GM12892 (cell line): Measurements from ENCODE around the gene FRY.

Experiments used
- DNase-seq: peaks from one replicate; pipeline ENCODE4 v3.0.0; 2011; ENCODE audit not compliant: insufficient read length
- FAIRE-seq: peaks from 2 replicates; lab custom pipeline; 2011; peaks lifted over from hg19 to GRCh38; lab: Jason Lieb, UNC
- POLR2A ChIP-seq: IDR thresholded peaks from 2 replicates; pipeline ENCODE4 v1.6.1; 2011; ENCODE audit warnings: low read depth, low read length, control low read depth
- POLR2AphosphoS5 ChIP-seq: IDR thresholded peaks from 2 replicates; pipeline ENCODE4 v1.6.1; 2011; ENCODE audit warnings: low read depth, low read length, control low read depth
- TAF1 ChIP-seq: IDR thresholded peaks from 2 replicates; pipeline ENCODE4 v1.6.1; 2011; ENCODE audit warnings: low read depth, mild to moderate bottlenecking, control low read depth, low read length, borderline replicate concordance

FRY gene

DNA sequence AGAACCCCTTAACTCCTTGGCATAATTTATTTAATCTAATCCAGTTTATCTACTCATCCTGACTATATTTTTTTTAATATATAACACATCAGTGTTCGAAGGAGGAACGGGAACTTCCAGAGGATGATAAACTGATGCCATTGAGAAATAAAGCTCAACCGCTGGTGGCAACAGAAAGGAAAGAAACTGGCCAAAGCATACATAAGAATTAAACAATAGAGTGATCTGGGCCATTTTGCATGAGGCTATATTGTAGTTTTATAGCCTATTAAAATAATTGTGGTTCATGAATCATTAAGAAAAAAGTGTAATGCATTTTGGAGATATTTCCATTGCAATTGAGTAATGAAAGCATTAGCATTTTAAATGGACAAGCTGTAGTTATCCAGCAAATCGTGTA, 94.2 kb downstream of the FRY start:
- no peak for TF ChIP-seq POLR2AphosphoS5
- TF ChIP-seq TAF1 = no peak
- no peak for TF ChIP-seq POLR2A
- FAIRE-seq (no peak), DNase-seq (no peak)

DNA sequence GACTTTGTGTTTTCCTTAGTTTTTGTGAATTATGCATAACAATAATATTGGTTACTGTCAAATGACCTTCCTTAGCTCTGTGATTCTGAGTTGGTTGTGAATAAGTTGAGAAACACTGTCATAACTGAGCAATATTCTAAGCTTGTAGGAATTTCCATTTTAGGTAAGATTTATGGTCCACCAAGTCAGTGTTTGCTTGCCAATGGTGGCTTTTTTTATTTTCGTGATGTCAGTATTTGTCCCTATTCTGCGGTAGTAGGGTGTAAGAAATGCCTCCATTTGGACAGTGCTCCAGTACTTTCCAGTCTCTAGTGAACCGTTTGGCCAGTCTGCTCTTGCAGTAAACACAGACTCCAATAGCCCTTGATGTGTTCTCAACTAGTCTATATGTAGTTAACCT, 94.7 kb downstream of the FRY start:
- no peak for DNase-seq
- no peak for TF ChIP-seq POLR2AphosphoS5
- no peak for TF ChIP-seq POLR2A
- no peak for TF ChIP-seq TAF1
- no peak for FAIRE-seq

DNA sequence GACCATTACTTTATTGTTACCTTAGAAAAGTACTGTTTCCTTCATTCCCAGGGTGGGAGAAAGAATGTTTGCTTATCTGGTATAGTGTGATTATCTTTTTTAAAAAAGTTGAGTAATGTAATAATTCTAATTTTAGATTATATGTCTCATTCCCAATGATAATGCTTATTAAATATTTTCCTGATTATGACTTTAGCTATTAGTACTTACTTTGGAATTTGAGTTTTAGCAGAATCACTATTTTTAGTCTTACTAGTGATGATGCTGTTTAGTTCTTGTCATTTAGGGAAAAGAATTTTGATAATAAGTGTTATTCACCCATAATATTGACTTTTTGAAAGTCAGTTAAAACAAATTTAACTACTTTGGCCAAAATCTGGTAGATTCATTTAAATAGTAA, 95.2 kb downstream of the FRY start:
- FAIRE-seq (no peak), DNase-seq (no peak)
- no peak for TF ChIP-seq POLR2A
- no peak for TF ChIP-seq POLR2AphosphoS5
- TF ChIP-seq TAF1 = no peak

DNA sequence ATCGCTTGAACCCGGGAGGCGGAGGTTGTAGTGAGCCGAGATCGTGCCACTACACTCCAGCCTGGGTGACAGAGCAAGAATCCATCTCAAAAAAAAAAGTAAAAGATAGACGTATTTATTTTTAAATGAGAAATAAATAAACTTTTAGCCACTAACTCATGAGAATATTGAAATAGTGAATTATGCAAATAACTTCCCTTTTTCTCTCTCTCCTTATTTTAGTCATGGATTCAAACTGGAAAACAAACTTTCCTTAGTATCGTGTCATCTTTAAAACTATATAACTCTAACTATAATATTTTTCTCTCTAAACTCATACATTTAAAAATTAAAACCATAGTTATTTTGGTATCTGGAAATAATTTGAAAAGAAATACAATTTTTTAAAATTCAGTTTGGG, 96.1 kb downstream of the FRY start:
- DNase-seq (no peak), FAIRE-seq (no peak)

DNA sequence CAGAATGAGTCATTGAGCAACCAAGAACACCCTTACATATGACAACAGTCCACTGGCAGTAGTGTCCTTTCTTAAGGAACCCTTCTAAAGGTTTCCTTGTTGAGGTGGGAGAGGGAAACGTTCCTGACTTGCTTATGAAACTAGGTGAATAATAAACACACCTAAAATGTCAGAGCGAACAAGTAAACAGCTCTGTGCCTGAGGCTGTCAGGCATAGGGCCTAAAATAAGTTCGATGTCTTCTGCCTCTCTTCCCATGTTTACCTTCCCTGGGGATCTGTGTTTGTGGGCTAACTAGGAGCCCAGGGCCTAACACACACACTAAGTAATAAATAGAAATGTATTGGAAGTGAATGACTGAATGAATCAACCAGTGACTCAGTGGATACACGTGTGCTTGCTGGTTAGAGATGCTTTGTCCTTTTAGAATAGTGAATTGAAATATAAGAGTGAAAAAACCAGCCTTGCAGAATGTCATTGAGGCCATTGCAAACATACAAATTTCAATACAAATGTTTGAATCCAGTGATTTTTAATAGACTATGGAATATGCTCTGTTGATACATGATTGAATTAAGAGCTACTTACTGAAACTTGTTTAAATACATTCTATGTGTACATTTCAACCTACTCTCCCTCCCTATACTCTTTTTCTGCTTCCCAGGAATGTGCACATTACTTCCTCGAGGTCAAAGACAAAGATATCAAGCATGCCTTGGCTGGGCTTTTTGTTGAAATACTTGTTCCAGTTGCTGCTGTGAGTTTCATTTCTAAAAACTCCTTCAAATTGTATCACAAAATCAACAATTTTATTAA, 102.9 kb downstream of the FRY start:
- DNase-seq (no peak), FAIRE-seq (no peak)
- TF ChIP-seq TAF1 = no peak
- no peak for TF ChIP-seq POLR2A
- TF ChIP-seq POLR2AphosphoS5 = no peak

More for the DNA sequence above, 96.1 kb downstream of the FRY start:
- TF ChIP-seq TAF1 = no peak
- no peak for TF ChIP-seq POLR2AphosphoS5
- no peak for TF ChIP-seq POLR2A

DNA sequence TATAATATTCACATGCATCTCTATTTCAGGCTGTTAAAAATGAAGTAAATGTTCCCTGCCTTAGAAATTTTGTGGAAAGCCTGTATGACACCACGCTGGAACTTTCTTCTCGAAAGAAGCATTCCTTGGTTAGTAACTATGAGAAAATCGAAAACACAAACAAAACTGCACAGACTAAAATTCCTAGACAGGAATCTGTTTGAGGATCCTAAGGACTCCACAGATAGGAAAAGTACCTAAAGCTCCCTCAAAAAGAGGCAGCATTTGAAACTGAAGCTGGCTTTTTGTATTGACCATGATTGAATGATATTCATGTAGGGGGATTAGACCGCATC, 103.4 kb downstream of the FRY start:
- FAIRE-seq = no peak
- TF ChIP-seq TAF1 (no peak), POLR2AphosphoS5 (no peak), POLR2A (no peak)
- no peak for DNase-seq

DNA sequence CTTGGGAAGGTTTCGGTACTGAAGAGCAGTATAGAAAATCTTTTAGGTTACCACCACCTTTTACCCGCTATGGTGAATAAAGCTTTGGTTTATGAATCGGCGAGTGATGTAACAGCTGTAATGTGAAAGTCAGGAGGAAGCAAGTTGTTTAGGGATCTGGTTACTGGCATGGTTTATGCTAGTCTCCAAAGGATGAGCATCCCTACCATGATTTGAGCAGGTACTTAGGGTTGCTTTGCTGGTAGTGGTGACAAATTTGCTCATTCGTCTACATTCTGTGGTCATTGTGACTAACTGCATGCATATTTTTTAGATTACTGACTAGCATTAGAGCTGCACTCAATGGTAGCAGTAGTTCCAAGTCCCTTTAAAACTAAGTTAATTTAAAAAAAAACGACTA, 104.1 kb downstream of the FRY start:
- FAIRE-seq = no peak
- TF ChIP-seq POLR2AphosphoS5 = no peak
- TF ChIP-seq TAF1 = no peak
- no peak for TF ChIP-seq POLR2A
- DNase-seq = no peak

DNA sequence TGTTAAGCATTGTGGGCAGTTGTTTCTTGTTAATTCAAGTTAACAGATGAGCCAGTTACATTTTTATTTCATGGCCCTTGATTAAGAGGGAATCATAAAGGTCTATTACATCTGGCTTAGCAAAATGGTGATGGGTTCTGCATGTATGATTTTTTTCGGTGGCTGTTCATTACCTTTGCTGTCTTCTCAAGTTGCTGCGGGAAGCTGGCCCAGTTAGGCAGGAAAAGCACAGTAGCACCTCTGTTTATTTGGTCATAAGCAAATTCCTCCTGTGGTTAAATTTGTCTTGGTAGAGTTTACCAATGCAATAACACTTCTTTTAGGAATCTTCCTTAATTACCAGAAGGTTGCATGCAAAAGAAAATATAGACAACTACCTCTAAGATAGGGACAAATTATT, 104.5 kb downstream of the FRY start:
- no peak for FAIRE-seq
- no peak for DNase-seq
- TF ChIP-seq POLR2AphosphoS5 (no peak), POLR2A (no peak), TAF1 (no peak)

DNA sequence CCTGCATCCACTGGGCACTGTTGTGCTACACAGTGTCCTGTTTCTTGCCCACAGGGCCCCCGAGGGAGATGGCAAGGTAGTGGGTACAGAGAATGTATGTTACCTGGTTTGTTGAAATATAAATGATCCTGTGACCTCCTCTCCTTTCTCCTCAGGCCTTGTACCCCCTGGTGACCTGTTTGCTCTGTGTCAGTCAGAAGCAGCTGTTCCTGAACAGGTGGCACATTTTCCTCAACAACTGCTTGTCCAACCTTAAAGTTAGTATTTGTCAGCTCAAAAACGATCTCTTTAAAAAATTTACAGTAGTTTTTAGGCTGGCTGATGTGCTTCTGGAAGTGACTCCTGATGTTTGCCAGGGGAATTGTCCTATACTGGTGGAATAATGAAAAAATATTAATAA, 105.1 kb downstream of the FRY start:
- no peak for FAIRE-seq
- no peak for DNase-seq
- no peak for TF ChIP-seq POLR2AphosphoS5
- no peak for TF ChIP-seq POLR2A

DNA sequence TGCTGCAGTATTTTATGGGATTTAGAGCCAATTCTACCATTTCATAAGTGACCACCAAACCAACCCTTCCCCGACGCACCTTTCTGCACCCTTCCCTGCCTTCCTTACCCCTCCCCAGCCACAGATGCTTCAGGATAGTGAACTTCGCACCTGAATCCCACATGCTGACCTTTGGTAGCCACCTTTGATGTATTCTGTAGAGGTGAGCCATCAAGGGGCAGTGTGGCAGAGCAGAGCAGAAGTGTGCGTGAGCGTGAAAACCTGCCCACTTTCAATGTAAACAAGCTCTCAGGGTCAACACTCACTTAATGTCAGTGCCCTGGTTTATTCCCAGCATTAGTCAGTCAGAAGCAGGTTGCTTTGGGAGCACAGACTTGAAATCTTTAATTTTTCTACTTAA, 107.7 kb downstream of the FRY start:
- DNase-seq = no peak
- TF ChIP-seq POLR2AphosphoS5 = no peak
- TF ChIP-seq TAF1 = no peak
- no peak for TF ChIP-seq POLR2A
- no peak for FAIRE-seq

DNA sequence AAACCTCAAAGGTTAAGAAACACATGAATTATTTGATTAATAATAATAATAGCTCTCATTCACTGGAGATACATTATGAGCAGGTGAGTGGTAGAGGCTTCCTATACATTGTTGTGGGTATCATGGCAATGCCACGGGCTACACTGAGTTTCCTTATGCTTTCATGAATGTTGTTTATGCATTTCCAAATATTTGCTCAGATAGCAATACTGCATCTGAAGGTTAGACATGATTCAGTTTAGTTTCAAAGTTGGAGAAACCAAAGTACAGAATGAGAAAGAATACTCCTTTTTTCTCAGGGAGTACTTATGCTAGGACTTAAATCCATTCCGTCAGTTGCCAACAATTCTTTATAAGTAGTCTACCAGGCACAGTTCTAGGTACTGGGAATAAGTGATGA, 108.5 kb downstream of the FRY start:
- FAIRE-seq = no peak
- TF ChIP-seq POLR2A = no peak
- TF ChIP-seq POLR2AphosphoS5 = no peak
- no peak for TF ChIP-seq TAF1
- DNase-seq = no peak

DNA sequence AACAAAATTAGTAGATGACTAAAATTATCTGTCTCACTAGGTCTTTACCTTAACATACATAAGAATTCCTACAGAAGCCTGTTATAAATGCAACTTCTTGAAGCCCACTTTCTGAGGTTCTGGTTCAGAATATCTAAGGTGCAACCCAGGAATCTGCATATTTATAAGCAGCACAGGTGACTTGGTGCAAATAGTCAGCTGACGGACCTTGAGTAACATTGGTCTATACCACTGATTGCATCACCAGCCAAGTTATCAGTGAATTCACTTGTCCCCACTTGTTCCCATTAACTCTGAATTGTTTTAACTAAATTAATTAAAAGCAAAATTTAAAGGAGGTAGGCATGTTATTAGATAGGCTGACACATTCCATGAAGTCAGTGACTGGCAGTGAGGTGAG, 109.9 kb downstream of the FRY start:
- TF ChIP-seq TAF1 = no peak
- FAIRE-seq = no peak

DNA sequence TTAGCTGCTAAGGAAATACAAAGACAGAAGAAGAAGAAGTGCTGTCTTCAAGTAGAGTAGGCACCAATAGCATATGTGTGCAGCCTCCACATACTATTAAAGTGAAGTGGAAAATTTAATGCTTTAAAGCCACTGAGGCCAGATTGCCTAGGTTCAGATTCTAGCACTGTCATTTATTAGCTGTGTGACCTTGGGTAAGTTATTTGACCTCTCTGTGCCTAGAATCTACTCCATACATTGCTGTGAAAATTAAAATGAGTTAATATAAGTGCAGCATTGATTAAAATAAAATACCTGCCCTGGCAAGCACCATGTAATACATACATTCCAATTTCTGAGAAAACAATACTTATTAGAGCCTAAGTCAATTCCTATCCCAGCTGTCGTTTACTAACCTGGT, 110.5 kb downstream of the FRY start:
- no peak for TF ChIP-seq POLR2AphosphoS5
- TF ChIP-seq POLR2A = no peak
- no peak for TF ChIP-seq TAF1
- DNase-seq (no peak), FAIRE-seq (no peak)

More for the DNA sequence above, 109.9 kb downstream of the FRY start:
- no peak for DNase-seq

DNA sequence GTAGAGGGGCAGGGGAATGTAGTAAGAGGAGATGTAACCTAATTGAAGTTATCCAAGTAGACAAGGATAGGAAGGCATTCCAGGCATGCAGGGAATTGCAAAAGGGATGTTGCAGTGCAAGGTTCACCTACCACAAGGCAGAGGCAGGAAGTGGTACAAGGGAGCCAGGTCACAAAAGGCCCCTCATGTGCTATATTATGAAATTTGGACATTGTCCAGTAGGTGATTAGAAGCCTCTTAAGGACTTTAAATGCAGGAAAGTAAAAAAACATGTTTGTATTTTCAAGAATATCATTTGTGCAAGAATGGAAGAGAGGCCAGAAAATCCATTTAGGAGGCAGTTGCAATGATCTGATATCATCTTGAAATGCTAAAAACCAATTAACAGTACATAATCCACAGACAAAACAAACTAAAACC, 111.4 kb downstream of the FRY start:
- FAIRE-seq = no peak
- TF ChIP-seq TAF1 (no peak), POLR2A (no peak), POLR2AphosphoS5 (no peak)
- no peak for DNase-seq
